OCI-LY7 (cell line): ENCODE results near the gene FKBP1B.

Experiments
- CTCF ChIP-seq: fragments of 200-600 bp; sonication (generic); conservative IDR thresholded peaks from 2 replicates; pipeline ENCODE4 v1.5.1; 2014; ENCODE audit warnings: mild to moderate bottlenecking, antibody characterized with exemption, low read length, moderate library complexity, mixed read lengths
- EZH2phosphoT487 ChIP-seq: fragments of 200-600 bp; sonication (generic); IDR thresholded peaks from 2 replicates; pipeline ENCODE4 v1.6.1; 2018; ENCODE audit warnings: low read depth, borderline replicate concordance, mild to moderate bottlenecking, mixed run types, antibody characterized with exemption, low read length, moderate library complexity, mixed read lengths

DNA sequence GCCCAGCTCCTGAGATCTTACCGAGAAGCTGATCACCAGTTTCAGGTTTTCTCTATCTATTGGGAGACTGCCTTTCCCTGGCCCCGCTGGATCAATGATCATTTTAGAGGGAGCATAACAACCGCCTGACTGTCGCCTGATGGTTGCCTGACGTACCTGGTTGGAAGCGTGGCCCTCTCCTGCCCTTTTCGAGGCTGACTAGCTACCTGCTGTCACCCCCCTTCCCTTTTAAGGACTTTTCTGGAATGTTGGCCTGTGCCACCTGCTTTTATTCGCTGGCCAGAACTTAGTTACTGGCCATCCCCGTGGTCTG, 40.2 kb upstream of the FKBP1B start:
- TF ChIP-seq CTCF: no peak
- no peak for TF ChIP-seq EZH2phosphoT487
